ENCODE data around the gene IRGQ.

The IRGQ gene

GRCh38 chr19:43582495-43582894 is 13.4 kb downstream of the IRGQ start:
- H3K4me3 ChIP-seq (replicated peaks; ENCODE audit: low read depth, low read length), result no peak overlapping the region
- TF ChIP-seq CTCF (IDR thresholded peaks at IDR 0.05; ENCODE audit: low read length, missing control alignments), result no peak
- DNase-seq (ENCODE audit: low read depth), result no peak

- no peak for DNase-seq (ENCODE audit: low read depth)
- no peak for TF ChIP-seq CTCF (IDR thresholded peaks at IDR 0.05; ENCODE audit: low read length, missing control alignments)
- no peak overlapping the region for H3K4me3 ChIP-seq (replicated peaks; ENCODE audit: low read depth, low read length)
These were observed 14.5 kb downstream of the IRGQ start for GRCh38 chr19:43581467-43581866.

- DNase-seq (ENCODE audit: low read depth), result no peak
- no peak for TF ChIP-seq CTCF (IDR thresholded peaks at IDR 0.05; ENCODE audit: low read length, missing control alignments)
- no peak overlapping the region for H3K4me3 ChIP-seq (replicated peaks; ENCODE audit: low read depth, low read length)
These were observed 17.1 kb downstream of the IRGQ start for GRCh38 chr19:43578787-43579186.

- TF ChIP-seq CTCF (IDR thresholded peaks at IDR 0.05; ENCODE audit: low read length, missing control alignments), result no peak
- DNase-seq (ENCODE audit: low read depth), result no peak
- H3K4me3 ChIP-seq (replicated peaks; ENCODE audit: low read depth, low read length), result peak overlapping the region; percentile 99
These were observed 19.7 kb downstream of the IRGQ start for GRCh38 chr19:43575955-43576878.

- TF ChIP-seq CTCF (IDR thresholded peaks at IDR 0.05; ENCODE audit: low read length, missing control alignments), result no peak
- H3K4me3 ChIP-seq (replicated peaks; ENCODE audit: low read depth, low read length), result peak within 1 kb of the TSS; percentile 99
- DNase-seq (ENCODE audit: low read depth), result peak; percentile 99
These were observed 20.6 kb downstream of the IRGQ start, which contains the start of the genes PINLYP and XRCC1 for GRCh38 chr19:43575156-43575950. Gene PINLYP, plus strand, starts transcription at chr19:43575801. Its CDS starts 1,391 bp downstream, at chr19:43577192. Gene XRCC1, minus strand, starts transcription at chr19:43575527. Its CDS starts 69 bp downstream, at chr19:43575458.

- peak overlapping the region; percentile 99 for H3K4me3 ChIP-seq (replicated peaks; ENCODE audit: low read depth, low read length)
- no peak for TF ChIP-seq CTCF (IDR thresholded peaks at IDR 0.05; ENCODE audit: low read length, missing control alignments)
- no peak for DNase-seq (ENCODE audit: low read depth)
These were observed 21.3 kb downstream of the IRGQ start for GRCh38 chr19:43574424-43575155.
